Neuronal stem cell (in vitro differentiated cells): ENCODE results near the gene ABR.

Experiments
- DNase-seq: peaks from one replicate; pipeline ENCODE4 v3.0.0-alpha.2; 2013; ENCODE audit warnings: low spot score
- H2AFZ ChIP-seq: one replicate; pipeline ENCODE4 v1.6.1; 2013; ENCODE audit warnings: mild to moderate bottlenecking, low read length, inconsistent platforms
- H2AK5ac ChIP-seq: 2 replicates; pipeline ENCODE4 v1.6.1; 2013; ENCODE audit warnings: low read depth, mild to moderate bottlenecking, inconsistent platforms, low read length, moderate library complexity, mixed read lengths
- H2BK120ac ChIP-seq: 2 replicates; pipeline ENCODE4 v1.6.1; 2013; ENCODE audit warnings: low read depth, mild to moderate bottlenecking, inconsistent platforms, low read length, moderate library complexity, mixed read lengths
- H2BK12ac ChIP-seq: one replicate; pipeline ENCODE4 v1.6.1; 2013; ENCODE audit warnings: low read length, inconsistent platforms
- H2BK15ac ChIP-seq: 2 replicates; pipeline ENCODE4 v1.6.1; 2013; ENCODE audit warnings: mild to moderate bottlenecking, low read length, inconsistent platforms, mixed read lengths
- H2BK5ac ChIP-seq: one replicate; pipeline ENCODE4 v1.6.1; 2013; ENCODE audit warnings: inconsistent platforms, mild to moderate bottlenecking, low read length, moderate library complexity
- H3K14ac ChIP-seq: one replicate; pipeline ENCODE4 v1.6.1; 2013; ENCODE audit warnings: low read length, inconsistent platforms
- H3K18ac ChIP-seq: 2 replicates; pipeline ENCODE4 v1.6.1; 2013; ENCODE audit warnings: low read length, inconsistent platforms
- H3K23ac ChIP-seq: 2 replicates; pipeline ENCODE4 v1.6.1; 2013; ENCODE audit warnings: low read depth, mild to moderate bottlenecking, mixed read lengths, low read length, inconsistent platforms; ENCODE audit not compliant: poor library complexity
- H3K27ac ChIP-seq: replicated peaks from 3 replicates; pipeline ENCODE4 v1.5.1; 2013; ENCODE audit warnings: low read length, inconsistent platforms
- H3K27me3 ChIP-seq, 3 experiments: 2 replicates each; pipeline ENCODE4 v1.6.1; 2013; ENCODE audit warnings: low read length in 3 of 3, mild to moderate bottlenecking in 2 of 3, inconsistent platforms in 1 of 3, low read depth in 1 of 3, mixed read lengths in 1 of 3, moderate library complexity in 1 of 3; ENCODE audit not compliant: control insufficient read depth in 3 of 3, insufficient read depth in 3 of 3
- H3K36me3 ChIP-seq, 2 donors: replicated peaks in 1 of 2; 2 replicates each; pipeline ENCODE4 v1.6.1; 2013; ENCODE audit warnings: low read length in 2 of 2; ENCODE audit not compliant: control insufficient read depth in 2 of 2, insufficient read depth in 2 of 2
- H3K4ac ChIP-seq: 2 replicates; pipeline ENCODE4 v1.6.1; 2013; ENCODE audit warnings: inconsistent platforms, mild to moderate bottlenecking, low read length, moderate library complexity
- H3K4me1 ChIP-seq, 2 donors: 1 replicate in 1 of 2; 2 replicates in 1 of 2; pipeline ENCODE4 v1.6.1; 2013; ENCODE audit warnings: low read length in 2 of 2, low read depth in 1 of 2; ENCODE audit not compliant: control insufficient read depth in 2 of 2, insufficient read depth in 1 of 2
- H3K4me2 ChIP-seq: one replicate; pipeline ENCODE4 v1.6.1; 2013; ENCODE audit warnings: mild to moderate bottlenecking, low read length, inconsistent platforms; ENCODE audit not compliant: insufficient read depth, poor library complexity, severe bottlenecking
- H3K4me3 ChIP-seq, 2 donors: 2 replicates each; pipeline ENCODE4 v1.5.1; 2013; ENCODE audit warnings: low read length in 2 of 2, mild to moderate bottlenecking in 2 of 2, inconsistent platforms in 1 of 2, moderate library complexity in 1 of 2
- H3K79me1 ChIP-seq: one replicate; pipeline ENCODE4 v1.6.1; 2013; ENCODE audit warnings: low read depth, mild to moderate bottlenecking, inconsistent platforms, low read length, moderate library complexity
- H3K9ac ChIP-seq: one replicate; pipeline ENCODE4 v1.6.1; 2013; ENCODE audit warnings: mild to moderate bottlenecking, low read depth, low read length, inconsistent platforms; ENCODE audit not compliant: poor library complexity
- H3K9me3 ChIP-seq, 2 donors: replicated peaks in 1 of 2; 2 replicates each; pipeline versions ENCODE3 to v1.6.1; 2013; ENCODE audit warnings: low read length in 2 of 2, mild to moderate bottlenecking in 2 of 2, inconsistent platforms in 1 of 2, low read depth in 1 of 2, mixed read lengths in 1 of 2, moderate library complexity in 1 of 2; ENCODE audit not compliant: control insufficient read depth in 2 of 2, insufficient read depth in 1 of 2
- H4K8ac ChIP-seq: one replicate; pipeline ENCODE4 v1.6.1; 2013; ENCODE audit warnings: low read depth, mild to moderate bottlenecking, inconsistent platforms, low read length, moderate library complexity
- H4K91ac ChIP-seq: one replicate; pipeline ENCODE4 v1.6.1; 2013; ENCODE audit warnings: low read length, low read depth, mild to moderate bottlenecking, inconsistent platforms; ENCODE audit not compliant: poor library complexity
- WGBS, 2 donors: extraction: QIAGEN DNeasy Blood & Tissue Kit; methylation state at CpG; one replicate each; pipeline ENCODE4 v1.1.7; 2013; ENCODE audit warnings: missing lambda C conversion rate in 2 of 2, mixed read lengths in 1 of 2; ENCODE audit not compliant: insufficient read length in 2 of 2, insufficient replicate concordance in 1 of 2; ENCODE audit errors: extremely low coverage in 2 of 2; 5-methylcytosine and 5-hydroxymethylcytosine counted together

Gene ABR

GRCh38 chr17:1183171-1183873, 3.5 kb upstream of the ABR start:
- Histone ChIP-seq H3K36me3 (no peaks in the 10 kb centered on the region), H3K23ac (no peak overlapping the region), H2BK5ac (no peak overlapping the region), H3K27ac (no peak overlapping the region), H3K27me3 (peaks cover 0 to 31% (median 26%) of the 10 kb centered on the region in 3 experiments), H4K91ac (no peak overlapping the region), H2BK15ac (no peak overlapping the region), H3K79me1 (peaks cover 6% of the 10 kb centered on the region), H2AFZ (no peak overlapping the region), H3K4me3 (no peak overlapping the region), H2AK5ac (peak overlapping the region; percentile 56), H3K4me2 (no peak overlapping the region), H3K9me3 (no peaks in the 10 kb centered on the region), H3K9ac (no peak overlapping the region), H3K4ac (no peak overlapping the region), H3K4me1 (peaks cover 27 to 28% of the 10 kb centered on the region in 2 donors), H3K18ac (peak overlapping the region; percentile 33), H4K8ac (no peak overlapping the region), H2BK120ac (no peak overlapping the region), H2BK12ac (no peak overlapping the region), H3K14ac (no peak overlapping the region)
- no peak for DNase-seq
- no CpG with 5 or more reads among the region's 14 CpGs for WGBS, 2 donors

- peak overlapping the region; percentile 33 for H3K18ac ChIP-seq
- no CpG with 5 or more reads among the region's 11 CpGs for WGBS, 2 donors
- H3K27me3 ChIP-seq = peaks cover 0 to 31% (median 26%) of the 10 kb centered on the region in 3 experiments
Measured at GRCh38 chr17:1182811-1183170, 3.0 kb upstream of the ABR start.

DNA sequence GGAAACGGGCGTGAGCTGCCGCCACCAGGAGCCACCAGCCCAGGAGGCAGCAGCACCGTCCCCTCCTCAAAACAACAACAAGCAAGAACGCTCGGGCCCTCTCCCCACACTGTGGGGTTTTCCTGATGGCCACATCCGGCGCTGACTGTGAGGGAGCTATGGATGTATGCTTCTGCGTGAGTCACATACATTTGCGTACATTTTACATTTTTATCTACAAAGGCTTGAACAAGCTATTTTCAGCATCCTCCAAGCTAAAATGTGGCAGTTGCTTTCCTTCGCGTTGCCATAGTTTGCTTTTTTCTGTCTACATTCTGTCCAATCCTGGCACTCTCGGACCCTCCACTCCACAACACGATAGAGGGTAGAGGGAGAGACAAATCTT, 2.0 kb upstream of the ABR start:
- Histone ChIP-seq H2BK12ac (no peak overlapping the region), H3K79me1 (peaks cover 16% of the 10 kb centered on the region), H2BK15ac (peak overlapping the region; percentile 13), H2AK5ac (no peak overlapping the region), H3K14ac (no peak overlapping the region), H3K9ac (no peak overlapping the region), H3K27ac (no peak overlapping the region), H3K27me3 (peaks cover 0 to 31% (median 26%) of the 10 kb centered on the region in 3 experiments), H3K4ac (no peak overlapping the region), H4K8ac (no peak overlapping the region), H2BK120ac (no peak overlapping the region), H3K18ac (no peak overlapping the region), H3K9me3 (no peaks in the 10 kb centered on the region), H4K91ac (no peak overlapping the region), H3K23ac (no peak overlapping the region), H2AFZ (no peak overlapping the region), H2BK5ac (no peak overlapping the region), H3K4me1 (peaks cover 25 to 31% of the 10 kb centered on the region in 2 donors), H3K36me3 (peaks cover 0 to 4% of the 10 kb centered on the region in 2 donors), H3K4me2 (no peak overlapping the region), H3K4me3 (no peak overlapping the region)
- no peak for DNase-seq
- no CpG with 5 or more reads among the region's 14 CpGs for WGBS, 2 donors

More at GRCh38 chr17:1182811-1183170, 3.0 kb upstream of the ABR start:
- H2BK5ac ChIP-seq = no peak overlapping the region
- no peak overlapping the region for H2AFZ ChIP-seq
- H3K27ac ChIP-seq = no peak overlapping the region
- H2AK5ac ChIP-seq = peak overlapping the region; percentile 56
- peak overlapping the region; percentile 10 for H3K9ac ChIP-seq
- H3K36me3 ChIP-seq = peaks cover 0 to 2% of the 10 kb centered on the region in 2 donors
- H3K4me3 ChIP-seq = no peak overlapping the region
- DNase-seq = no peak
- H3K4me1 ChIP-seq = peaks cover 27 to 31% of the 10 kb centered on the region in 2 donors
- H2BK12ac ChIP-seq = no peak overlapping the region
- H3K14ac ChIP-seq = no peak overlapping the region
- peaks cover 9% of the 10 kb centered on the region for H3K79me1 ChIP-seq
- H3K9me3 ChIP-seq = no peaks in the 10 kb centered on the region
- no peak overlapping the region for H3K4ac ChIP-seq
- no peak overlapping the region for H4K8ac ChIP-seq
- no peak overlapping the region for H2BK120ac ChIP-seq
- H2BK15ac ChIP-seq = no peak overlapping the region
- H3K4me2 ChIP-seq = no peak overlapping the region
- H3K23ac ChIP-seq = no peak overlapping the region
- H4K91ac ChIP-seq = no peak overlapping the region

DNA sequence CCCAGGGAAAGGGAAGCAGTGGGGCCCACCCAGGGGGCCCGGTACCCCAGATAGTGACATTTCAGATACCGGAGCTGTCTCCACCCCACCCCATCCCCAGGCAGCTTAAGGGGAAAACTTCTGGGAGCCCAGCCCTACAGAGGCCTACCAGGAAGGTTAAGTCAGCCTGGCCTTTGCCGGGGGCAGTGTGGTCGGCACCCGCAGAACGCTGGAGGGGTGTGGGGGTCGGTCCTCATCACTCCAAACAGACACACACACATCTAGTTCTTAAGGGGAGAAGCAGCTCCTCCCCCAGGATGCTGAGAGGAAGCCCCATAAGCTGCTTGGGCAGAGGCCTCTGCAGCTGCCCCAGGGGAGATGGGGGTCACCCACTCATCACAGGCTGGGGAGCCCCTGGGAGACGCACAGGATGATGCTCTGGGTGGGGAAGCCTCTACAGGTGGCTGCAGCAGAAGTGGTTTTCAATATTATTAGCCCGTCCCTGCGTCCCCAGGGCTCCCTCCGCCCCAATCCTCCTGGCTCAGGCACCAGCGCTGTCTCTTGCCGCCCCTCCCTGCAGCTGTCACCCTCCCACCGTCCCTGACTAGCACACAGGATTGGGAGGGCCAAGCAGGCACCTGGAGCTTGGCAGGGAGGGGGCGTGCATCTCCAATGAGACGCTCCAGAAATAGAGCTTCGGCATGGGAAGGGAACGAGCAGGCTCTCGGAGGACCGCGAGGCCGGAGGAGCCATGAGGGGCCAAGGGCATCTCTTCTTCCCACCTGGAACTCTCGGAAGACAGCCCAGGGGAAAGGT, 1.4 kb upstream of the ABR start:
- no peak for DNase-seq
- no peak overlapping the region for H2BK12ac ChIP-seq
- H3K27ac ChIP-seq = no peak overlapping the region
- H3K36me3 ChIP-seq = peaks cover under 1 to 4% of the 10 kb centered on the region in 2 donors
- H3K14ac ChIP-seq = peak overlapping the region; percentile 63
- no peak overlapping the region for H4K8ac ChIP-seq
- no peak overlapping the region for H3K4me2 ChIP-seq
- H3K23ac ChIP-seq = peak overlapping the region; percentile 23
- no peak overlapping the region for H3K4me3 ChIP-seq
- peak overlapping the region; percentile 13 for H2BK15ac ChIP-seq
- peaks cover 16% of the 10 kb centered on the region for H3K79me1 ChIP-seq
- peak overlapping the region; percentile 93 for H2AK5ac ChIP-seq
- H2AFZ ChIP-seq = peak overlapping the region; percentile 92
- H2BK5ac ChIP-seq = no peak overlapping the region
- H3K18ac ChIP-seq = peak overlapping the region; percentile 72
- peak overlapping the region; percentile 24 for H2BK120ac ChIP-seq
- no peak overlapping the region for H3K9ac ChIP-seq
- no peaks in the 10 kb centered on the region for H3K9me3 ChIP-seq
- H3K4ac ChIP-seq = no peak overlapping the region
- peaks cover 19 to 28% of the 10 kb centered on the region in 2 donors for H3K4me1 ChIP-seq
- no peak overlapping the region for H4K91ac ChIP-seq
- peaks cover 0 to 31% (median 26%) of the 10 kb centered on the region in 3 experiments for H3K27me3 ChIP-seq
- no CpG with 5 or more reads among the region's 23 CpGs for WGBS, 2 donors
